Body of pancreas (tissue), 4 donors: Measurements from ENCODE around the gene UBXN6.

ENCODE experiments used
- CTCF ChIP-seq, 7 experiments: fragments of 450-650 bp in 4 of 7; fragments of 200-600 bp in 3 of 7; sonication (generic) in 3 of 7; IDR thresholded peaks; one replicate each; pipeline ENCODE4 v1.5.1; 2016 to 2019; ENCODE audit warnings: antibody characterized with exemption in 7 of 7
- POLR2A ChIP-seq, 3 donors: fragments of 450-650 bp; IDR thresholded peaks; one replicate each; pipeline ENCODE4 v1.6.1; 2016; ENCODE audit warnings: antibody characterized with exemption in 3 of 3, mild to moderate bottlenecking in 2 of 3

GRCh38 chr19:4436231-4436630 lies 21.4 kb downstream of the UBXN6 start:
- TF ChIP-seq POLR2A (IDR thresholded peaks at IDR 0.05) (no peak), CTCF (IDR thresholded peaks at IDR 0.05) (no peak)
